NCI-H510A treated with DMSO at 0.1 percent for 48 hours (cell line): ENCODE data around the gene CHST2.

Experiments
- DNase-seq: peaks from one replicate; lab custom pipeline; 2025; lab: John Stamatoyannopoulos, UW

CHST2 gene

DNA sequence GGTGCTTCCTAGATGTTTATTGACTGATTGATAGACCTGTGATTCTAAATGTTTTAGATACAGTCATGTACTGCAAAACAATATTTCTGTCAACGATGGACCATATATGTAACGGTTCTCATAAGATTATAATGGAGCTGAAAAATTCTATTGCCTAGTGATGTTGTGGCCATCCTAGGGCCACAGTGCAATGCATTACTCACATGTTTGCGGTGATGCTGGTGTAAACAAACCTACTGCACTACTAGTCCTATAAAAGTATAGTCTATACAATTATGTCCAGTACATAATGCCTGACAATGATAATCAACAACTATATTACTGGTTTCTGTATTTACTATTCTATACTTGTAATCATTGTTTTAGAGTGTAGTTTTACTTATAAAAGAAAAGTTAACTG is 46.8 kb downstream of the CHST2 start:
- no peak for DNase-seq

DNA sequence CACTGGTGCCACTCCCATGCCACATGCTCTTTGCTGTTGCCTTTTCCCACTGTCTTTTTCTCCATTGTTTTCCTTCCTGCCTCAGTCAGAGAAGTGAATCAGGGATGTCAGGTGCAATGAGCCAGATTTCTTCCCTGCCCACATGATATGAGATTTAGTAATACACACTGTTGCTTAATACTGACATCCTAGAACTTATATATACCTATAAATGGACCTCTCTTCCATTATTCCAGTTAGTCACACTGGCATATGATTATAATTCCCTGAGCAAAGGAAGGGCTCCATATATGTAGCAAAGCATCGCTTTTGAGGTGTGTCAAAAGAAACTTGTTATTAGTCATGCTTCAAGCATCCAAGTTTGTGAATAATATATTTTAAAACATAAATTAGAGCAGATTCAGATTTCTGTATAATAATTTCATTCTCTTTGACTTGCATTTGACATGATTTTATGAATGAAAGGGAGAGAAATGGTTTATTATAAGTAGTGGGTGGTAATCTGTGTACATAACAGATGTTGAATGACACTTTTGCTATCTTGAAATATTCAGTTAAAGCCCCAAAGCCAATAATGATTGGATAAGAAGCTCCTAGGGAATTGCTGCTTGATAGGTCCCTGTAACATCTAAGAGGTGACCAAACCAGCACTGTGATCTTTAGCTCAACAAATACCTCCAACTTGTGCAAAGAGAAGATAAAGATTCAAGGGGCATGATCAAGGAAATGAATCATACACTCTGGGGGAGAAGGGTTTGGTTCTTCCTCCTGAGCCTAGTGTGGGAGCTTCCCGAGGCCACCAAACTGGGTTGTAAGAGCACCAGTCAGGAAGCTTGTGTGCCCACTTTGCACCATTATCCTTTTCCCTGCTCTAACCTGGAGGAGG is 48.6 kb downstream of the CHST2 start:
- DNase-seq = no peak

DNA sequence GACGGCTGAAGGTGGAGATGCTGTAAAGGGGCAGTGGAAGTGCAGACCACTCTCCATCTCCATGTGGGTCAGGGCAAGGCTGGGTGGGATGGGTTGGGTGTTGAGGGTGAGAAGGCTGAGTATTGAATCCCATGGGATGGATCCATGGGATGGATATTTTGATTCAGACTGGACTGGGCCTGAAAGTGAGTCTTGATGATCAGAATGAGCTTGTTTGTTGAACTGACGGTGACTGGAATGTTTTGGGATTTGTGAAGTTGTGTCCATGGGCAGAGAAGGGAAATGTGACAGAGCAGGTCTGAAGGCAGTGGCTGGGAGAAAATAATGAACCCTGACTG is 49.3 kb downstream of the CHST2 start:
- DNase-seq = no peak

GRCh38 chr3:143170074-143170473 is 50.5 kb downstream of the CHST2 start:
- no peak for DNase-seq

GRCh38 chr3:143170676-143171075 is 51.1 kb downstream of the CHST2 start:
- no peak for DNase-seq

DNA sequence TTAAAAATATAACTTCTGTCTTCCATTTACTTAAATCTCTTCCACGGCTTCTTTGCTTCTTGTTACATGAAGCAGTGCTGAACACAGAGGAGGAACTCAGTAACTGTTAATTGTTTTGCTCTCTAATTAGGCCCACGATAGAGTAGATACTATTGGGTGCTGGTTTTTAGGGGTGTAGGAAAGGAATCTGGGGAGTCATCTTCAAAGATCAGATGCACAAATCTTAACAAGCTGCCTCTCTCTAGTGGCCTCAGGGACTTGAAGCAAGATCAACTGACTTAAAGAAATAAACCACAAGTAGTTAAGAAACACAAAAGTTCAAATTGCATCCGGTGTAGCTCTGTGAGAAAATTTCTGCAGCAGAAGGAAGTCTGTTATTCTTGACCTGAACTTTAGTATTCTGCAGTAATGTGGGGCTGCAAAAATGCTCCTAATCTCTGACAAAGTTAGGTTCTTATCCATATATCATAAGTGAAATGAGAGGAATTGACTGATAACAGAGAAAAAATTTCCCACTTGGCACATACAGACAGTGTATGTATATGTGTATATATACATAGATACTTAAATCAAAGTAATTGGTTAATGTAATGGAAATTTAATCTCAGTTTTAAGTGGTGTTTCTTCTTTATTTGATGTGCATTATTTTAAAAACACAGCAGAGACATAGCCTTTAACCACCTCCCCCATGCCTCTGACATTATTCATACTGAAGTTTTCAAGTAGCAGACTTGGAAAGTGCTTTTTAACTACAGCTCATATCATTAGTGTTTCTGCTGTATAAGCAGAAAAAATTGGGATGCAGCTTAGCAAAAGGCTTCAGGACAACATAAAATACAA is 51.8 kb downstream of the CHST2 start:
- no peak for DNase-seq

- no peak for DNase-seq
These were observed 52.7 kb downstream of the CHST2 start for GRCh38 chr3:143172062-143172794.

DNA sequence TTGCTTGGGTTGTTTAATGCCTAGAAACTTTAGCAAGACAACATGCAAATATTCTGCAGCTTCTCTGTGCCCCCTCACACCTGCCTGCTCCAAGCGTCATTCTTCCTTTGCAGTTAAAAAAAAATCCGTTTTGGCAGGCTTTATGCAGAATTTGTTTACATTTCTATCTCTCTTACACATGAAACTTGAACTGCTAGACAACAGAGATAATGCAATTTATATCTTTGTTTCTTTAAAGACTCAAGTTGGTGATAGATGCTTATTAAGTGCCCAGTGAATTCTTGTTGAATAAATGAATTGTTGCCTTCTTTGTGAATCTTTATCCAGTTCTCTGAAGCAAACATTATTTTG is 53.2 kb downstream of the CHST2 start:
- no peak for DNase-seq

- no peak for DNase-seq
These were observed 53.7 kb downstream of the CHST2 start for GRCh38 chr3:143173242-143173641.
